ENCODE data around the gene SCYGR5. TPM values are rescaled to one million over a fixed set of nuclear protein-coding genes. Genes with fewer than 3 reads are reported as not detected.

Gene SCYGR5
- polyA plus RNA-seq, 1 experiment: not detected

DNA sequence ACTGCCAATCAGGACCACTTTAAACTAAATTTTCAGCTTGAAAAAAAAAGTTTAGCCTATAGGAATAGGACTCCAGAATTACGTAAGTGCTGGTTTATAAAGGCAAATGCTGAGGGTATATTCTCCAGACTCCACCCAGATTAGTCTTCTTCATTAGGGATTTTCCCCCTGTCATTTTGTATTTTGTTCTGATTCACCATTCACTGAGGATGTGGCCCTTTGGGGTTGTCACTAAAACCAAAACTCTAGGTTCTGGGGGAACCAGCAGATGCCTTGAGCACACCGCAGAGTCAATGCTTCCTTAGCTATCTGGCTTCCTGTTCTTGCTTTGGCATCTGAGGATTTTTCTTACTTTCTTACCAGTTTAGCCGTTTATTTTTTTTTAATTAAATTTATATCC is 38.8 kb upstream of the SCYGR5 start:
- CTCF ChIA-PET: interaction anchor here (0.6 to 1.5 kb wide), 2 partner anchors 142 to 263 kb away, joined by 3 read pairs; no protein-coding TSS in a partner anchor

DNA sequence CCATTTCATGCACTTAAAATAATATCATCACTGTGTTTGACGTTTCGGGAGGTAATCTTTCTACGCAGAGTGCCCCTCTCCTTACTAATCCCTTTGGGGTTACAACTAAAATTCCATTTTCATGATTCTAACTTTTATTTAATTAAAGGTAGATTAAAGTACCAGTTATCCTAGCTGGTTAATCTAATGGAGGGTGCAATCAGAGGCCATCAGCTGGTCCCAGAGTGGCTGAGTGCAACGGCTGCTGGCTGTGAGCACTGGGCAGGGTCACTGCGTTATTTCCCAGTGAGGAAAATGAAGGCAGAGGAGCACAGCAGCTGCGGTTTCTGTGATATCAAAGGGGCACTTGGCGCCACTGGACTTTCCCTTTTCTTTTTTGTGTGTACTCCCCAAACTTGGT is 37.2 kb upstream of the SCYGR5 start:
- no peak overlapping the region for H3K4me3 ChIP-seq (ENCODE audit: low read depth, low read length)
- POLR2A ChIA-PET: no interaction called here
- H3K27ac ChIP-seq (ENCODE audit: low read depth, low read length): no peak overlapping the region
- H3K27me3 ChIP-seq (ENCODE audit: control insufficient read depth, insufficient read depth, low read length): no peaks in the 10 kb centered on the region
- CTCF ChIA-PET: no interaction called here
- H3K9me3 ChIP-seq (ENCODE audit: control insufficient read depth, insufficient read depth, low read length): no peaks in the 10 kb centered on the region
- no peak for DNase-seq (ENCODE audit: low read depth, low spot score)
- no peak for TF ChIP-seq CTCF (IDR thresholded peaks at IDR 0.05; ENCODE audit: low read depth, low read length)

More for the DNA sequence above, 38.8 kb upstream of the SCYGR5 start:
- no peak overlapping the region for H3K4me3 ChIP-seq (ENCODE audit: low read depth, low read length)
- H3K27ac ChIP-seq (ENCODE audit: low read depth, low read length): no peak overlapping the region
- POLR2A ChIA-PET: interaction anchor here (0.6 kb wide), 1 partner anchor 29 kb away, joined by 4 read pairs; no protein-coding TSS in a partner anchor
- DNase-seq (ENCODE audit: low read depth, low spot score): no peak
- H3K9me3 ChIP-seq (ENCODE audit: control insufficient read depth, insufficient read depth, low read length): no peaks in the 10 kb centered on the region
- TF ChIP-seq CTCF (IDR thresholded peaks at IDR 0.05; ENCODE audit: low read depth, low read length): no peak
- H3K27me3 ChIP-seq (ENCODE audit: control insufficient read depth, insufficient read depth, low read length): no peaks in the 10 kb centered on the region

- TF ChIP-seq CTCF (IDR thresholded peaks at IDR 0.05; ENCODE audit: low read depth, low read length): no peak
- Histone ChIP-seq H3K27me3 (ENCODE audit: control insufficient read depth, insufficient read depth, low read length) (no peaks in the 10 kb centered on the region), H3K27ac (ENCODE audit: low read depth, low read length) (no peak overlapping the region), H3K4me3 (ENCODE audit: low read depth, low read length) (no peak overlapping the region), H3K9me3 (ENCODE audit: control insufficient read depth, insufficient read depth, low read length) (no peaks in the 10 kb centered on the region)
- POLR2A ChIA-PET: no interaction called here
- CTCF ChIA-PET: interaction anchor here (0.6 to 2.9 kb wide), 2 partner anchors 28 to 260 kb away, joined by 3 to 11 read pairs; no protein-coding TSS in a partner anchor
- no peak for DNase-seq (ENCODE audit: low read depth, low spot score)
These were observed 36.3 kb upstream of the SCYGR5 start for GRCh38 chr2:227630322-227630721.

DNA sequence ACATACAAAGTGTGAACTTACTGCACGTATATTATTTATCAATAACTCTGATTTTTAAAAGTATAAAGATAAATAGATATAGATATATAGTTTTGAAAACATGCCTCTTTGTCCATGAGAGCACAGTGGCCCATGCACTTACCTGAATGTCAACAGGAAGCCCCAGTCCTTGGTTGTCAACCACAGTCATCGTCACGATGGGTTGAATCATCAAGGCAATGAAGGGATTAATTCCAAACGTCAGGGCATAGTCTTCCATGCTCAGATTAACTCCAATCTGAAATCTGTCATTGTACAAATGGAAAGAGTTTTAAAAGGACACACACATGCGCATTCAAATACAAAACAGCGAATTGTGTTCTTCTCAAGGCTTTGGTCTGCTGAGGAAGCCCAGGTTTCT is 33.8 kb upstream of the SCYGR5 start:
- no peak for DNase-seq (ENCODE audit: low read depth, low spot score)
- H3K27me3 ChIP-seq (ENCODE audit: control insufficient read depth, insufficient read depth, low read length): no peaks in the 10 kb centered on the region
- TF ChIP-seq CTCF (IDR thresholded peaks at IDR 0.05; ENCODE audit: low read depth, low read length): no peak
- no peaks in the 10 kb centered on the region for H3K9me3 ChIP-seq (ENCODE audit: control insufficient read depth, insufficient read depth, low read length)
- CTCF ChIA-PET: no interaction called here
- H3K4me3 ChIP-seq (ENCODE audit: low read depth, low read length): no peak overlapping the region
- H3K27ac ChIP-seq (ENCODE audit: low read depth, low read length): no peak overlapping the region
- POLR2A ChIA-PET: no interaction called here

GRCh38 chr2:227634201-227634600 is 32.4 kb upstream of the SCYGR5 start:
- Histone ChIP-seq H3K27me3 (ENCODE audit: control insufficient read depth, insufficient read depth, low read length) (no peaks in the 10 kb centered on the region), H3K4me3 (ENCODE audit: low read depth, low read length) (no peak overlapping the region), H3K9me3 (ENCODE audit: control insufficient read depth, insufficient read depth, low read length) (no peaks in the 10 kb centered on the region), H3K27ac (ENCODE audit: low read depth, low read length) (no peak overlapping the region)
- DNase-seq (ENCODE audit: low read depth, low spot score): no peak
- ChIA-PET CTCF (interaction anchor here (2.5 kb wide), 1 partner anchor 24 kb away, joined by 17 read pairs; no protein-coding TSS in a partner anchor), POLR2A (no interaction called here)
- no peak for TF ChIP-seq CTCF (IDR thresholded peaks at IDR 0.05; ENCODE audit: low read depth, low read length)

Measured in AG04450 (cell line).